OCI-LY7 (cell line): ENCODE measurements around the gene AGTRAP. TPM values are rescaled to one million over a fixed set of nuclear protein-coding genes. Genes with fewer than 3 reads are reported as not detected.

Experiments
- BruUV-seq: library from RNA; stranded (reverse); fragments of 400-500 nt; replicated peaks from 2 replicates; lab custom pipeline; 2021; lab: Mats Ljungman, UMichigan
- CTCF ChIA-PET: fragments of 300-600 bp; sonication (Branson Sonifier 250); formaldehyde crosslinking; loops from one replicate; lab custom pipeline; 2022; ENCODE audit warnings: antibody characterized with exemption; ENCODE audit not compliant: unreplicated experiment; lab: Charles Lee
- POLR2A ChIA-PET: fragments of 300-600 bp; sonication (Branson Sonifier 250); formaldehyde crosslinking; loops from one replicate; lab custom pipeline; 2022; ENCODE audit warnings: antibody characterized with exemption; lab: Charles Lee
- DNase-seq: peaks from one replicate; pipeline ENCODE4 v3.0.0-alpha.2; 2015; ENCODE audit warnings: low spot score
- H2AFZ ChIP-seq: fragments of 200-600 bp; sonication (generic), shearing (Covaris generic); 2 replicates; pipeline ENCODE4 v1.6.1; 2014; ENCODE audit warnings: mild to moderate bottlenecking, antibody characterized with exemption, low read length, moderate library complexity
- H3K27ac ChIP-seq: fragments of 200-600 bp; sonication (generic); 2 replicates; pipeline ENCODE4 v1.5.1; 2014; ENCODE audit warnings: mixed run types, low read depth, mild to moderate bottlenecking, moderate library complexity, low read length, inconsistent platforms; ENCODE audit not compliant: poor library complexity, severe bottlenecking
- H3K36me3 ChIP-seq: fragments of 200-600 bp; sonication (generic); 2 replicates; pipeline ENCODE4 v1.6.1; 2014; ENCODE audit warnings: mild to moderate bottlenecking, antibody characterized with exemption, low read length, moderate library complexity, mixed read lengths; ENCODE audit not compliant: insufficient read depth
- H3K4me1 ChIP-seq: fragments of 200-600 bp; sonication (generic); 2 replicates; pipeline ENCODE4 v1.5.1; 2014; ENCODE audit warnings: mild to moderate bottlenecking, low read length; ENCODE audit not compliant: insufficient read depth, poor library complexity, severe bottlenecking
- H3K4me2 ChIP-seq: fragments of 200-600 bp; sonication (generic); 2 replicates; pipeline ENCODE4 v1.6.1; 2014; ENCODE audit warnings: mild to moderate bottlenecking, low read length
- H3K4me3 ChIP-seq: fragments of 200-600 bp; sonication (generic); 2 replicates; pipeline ENCODE4 v1.5.1; 2014; ENCODE audit warnings: mild to moderate bottlenecking, low read depth, low read length; ENCODE audit not compliant: poor library complexity, severe bottlenecking
- H3K79me2 ChIP-seq: fragments of 200-600 bp; sonication (generic); 2 replicates; pipeline ENCODE4 v1.6.1; 2016; ENCODE audit warnings: low read depth, mild to moderate bottlenecking, low read length, moderate library complexity, mixed read lengths; ENCODE audit not compliant: insufficient read depth
- H3K9me2 ChIP-seq: fragments of 200-600 bp; sonication (generic); 2 replicates; pipeline ENCODE4 v1.6.1; 2016; ENCODE audit warnings: mild to moderate bottlenecking, low read length, mixed read lengths; ENCODE audit not compliant: insufficient read depth
- H3K9me3 ChIP-seq: fragments of 200-600 bp; sonication (generic); 2 replicates; pipeline ENCODE4 v1.6.1; 2014; ENCODE audit warnings: mild to moderate bottlenecking, mixed run types, low read length, mixed read lengths
- H4K20me1 ChIP-seq: fragments of 200-600 bp; sonication (generic); 2 replicates; pipeline ENCODE4 v1.6.1; 2014; ENCODE audit warnings: mild to moderate bottlenecking, antibody characterized with exemption, low read length, moderate library complexity, mixed read lengths; ENCODE audit not compliant: insufficient read depth
- EZH2phosphoT487 ChIP-seq: fragments of 200-600 bp; sonication (generic); IDR thresholded peaks from 2 replicates; pipeline ENCODE4 v1.6.1; 2018; ENCODE audit warnings: low read depth, borderline replicate concordance, mild to moderate bottlenecking, mixed run types, antibody characterized with exemption, low read length, moderate library complexity, mixed read lengths
- intact Hi-C: fragments of 100-400 bp; cut with micrococcal nuclease; formaldehyde crosslinking; loops from one replicate; pipeline ENCODE4 v1.10.0; 2022; ENCODE audit not compliant: unreplicated experiment
- total RNA-seq, 2 experiments: library from RNA; depleted of rRNA in 1 of 2; stranded (reverse); fragments of >200 nt in 1 of 2; shearing (Covaris generic) in 1 of 2; gene quantifications; 2 replicates each; pipeline ENCODE4 v1.2.3, GENCODE V29; 2014 to 2022
- TF ChIP-seq, protein P1 (sequence below): fragments of 200-600 bp; sonication (generic); conservative IDR thresholded peaks from 2 replicates; pipeline ENCODE4 v1.5.1; 2014; ENCODE audit warnings: mild to moderate bottlenecking, antibody characterized with exemption, low read length, moderate library complexity, mixed read lengths

Gene AGTRAP
- total RNA-seq, 2 experiments from 2014 or later = 36.1 to 40.0 TPM

DNA sequence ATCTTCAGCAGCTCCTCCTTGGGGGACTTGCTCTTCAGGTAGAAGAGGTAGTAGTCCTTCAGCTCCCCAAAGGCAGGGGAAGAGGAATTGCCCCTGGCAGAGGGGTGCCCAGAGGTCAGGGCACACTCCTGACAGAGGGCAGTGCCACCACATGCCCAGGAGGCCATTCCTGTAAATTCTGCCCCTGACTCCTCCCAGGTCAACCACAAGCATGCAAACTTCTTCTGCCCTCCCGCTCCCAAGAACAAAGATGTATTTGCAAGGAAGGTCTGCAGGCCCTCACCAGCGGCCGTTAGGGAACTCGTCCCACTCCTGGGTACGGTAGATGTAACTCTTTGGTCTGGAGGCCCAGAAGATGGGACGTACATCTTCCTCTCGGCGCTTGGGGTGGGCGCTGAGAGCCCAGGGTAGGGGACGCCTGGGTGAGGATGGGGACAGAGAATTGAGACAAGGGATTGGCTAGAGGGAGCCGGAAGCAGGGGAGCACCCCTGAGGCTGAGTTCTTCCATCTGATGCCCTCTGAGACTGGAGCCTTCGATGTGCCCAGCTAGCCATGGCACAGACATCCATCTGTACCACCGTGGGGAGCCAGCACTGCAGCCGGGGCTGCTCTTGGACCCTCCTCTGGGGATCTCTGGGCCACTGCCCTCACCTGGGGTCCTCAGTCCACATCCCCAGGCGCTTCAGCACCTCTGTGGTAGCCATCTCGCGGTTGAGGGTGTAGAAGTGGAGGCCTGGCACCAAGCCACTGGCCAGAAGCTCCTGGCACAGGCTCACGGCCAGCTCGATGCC is 58.7 kb downstream of the AGTRAP start:
- Histone ChIP-seq H3K27ac (no peak overlapping the region), H3K4me2 (no peak overlapping the region), H2AFZ (no peak overlapping the region), H3K79me2 (no peaks in the 10 kb centered on the region), H4K20me1 (no peaks in the 10 kb centered on the region), H3K9me3 (no peaks in the 10 kb centered on the region), H3K4me3 (no peak overlapping the region), H3K4me1 (no peaks in the 10 kb centered on the region), H3K36me3 (peaks cover 62% of the 10 kb centered on the region; the same call in 1 of the 2 replicates), H3K9me2 (no peaks in the 10 kb centered on the region)
- TF ChIP-seq, protein P1, sequence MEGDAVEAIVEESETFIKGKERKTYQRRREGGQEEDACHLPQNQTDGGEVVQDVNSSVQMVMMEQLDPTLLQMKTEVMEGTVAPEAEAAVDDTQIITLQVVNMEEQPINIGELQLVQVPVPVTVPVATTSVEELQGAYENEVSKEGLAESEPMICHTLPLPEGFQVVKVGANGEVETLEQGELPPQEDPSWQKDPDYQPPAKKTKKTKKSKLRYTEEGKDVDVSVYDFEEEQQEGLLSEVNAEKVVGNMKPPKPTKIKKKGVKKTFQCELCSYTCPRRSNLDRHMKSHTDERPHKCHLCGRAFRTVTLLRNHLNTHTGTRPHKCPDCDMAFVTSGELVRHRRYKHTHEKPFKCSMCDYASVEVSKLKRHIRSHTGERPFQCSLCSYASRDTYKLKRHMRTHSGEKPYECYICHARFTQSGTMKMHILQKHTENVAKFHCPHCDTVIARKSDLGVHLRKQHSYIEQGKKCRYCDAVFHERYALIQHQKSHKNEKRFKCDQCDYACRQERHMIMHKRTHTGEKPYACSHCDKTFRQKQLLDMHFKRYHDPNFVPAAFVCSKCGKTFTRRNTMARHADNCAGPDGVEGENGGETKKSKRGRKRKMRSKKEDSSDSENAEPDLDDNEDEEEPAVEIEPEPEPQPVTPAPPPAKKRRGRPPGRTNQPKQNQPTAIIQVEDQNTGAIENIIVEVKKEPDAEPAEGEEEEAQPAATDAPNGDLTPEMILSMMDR = no peak
- TF ChIP-seq EZH2phosphoT487 = no peak
- ChIA-PET CTCF (no interaction called here), POLR2A (interaction anchor here (0.5 to 0.6 kb wide), 2 partner anchors 18 to 187 kb away, joined by 3 read pairs; no protein-coding TSS in a partner anchor)
- DNase-seq = no peak
- no TSS peak for BruUV-seq
- intact Hi-C loops = no loop called here

DNA sequence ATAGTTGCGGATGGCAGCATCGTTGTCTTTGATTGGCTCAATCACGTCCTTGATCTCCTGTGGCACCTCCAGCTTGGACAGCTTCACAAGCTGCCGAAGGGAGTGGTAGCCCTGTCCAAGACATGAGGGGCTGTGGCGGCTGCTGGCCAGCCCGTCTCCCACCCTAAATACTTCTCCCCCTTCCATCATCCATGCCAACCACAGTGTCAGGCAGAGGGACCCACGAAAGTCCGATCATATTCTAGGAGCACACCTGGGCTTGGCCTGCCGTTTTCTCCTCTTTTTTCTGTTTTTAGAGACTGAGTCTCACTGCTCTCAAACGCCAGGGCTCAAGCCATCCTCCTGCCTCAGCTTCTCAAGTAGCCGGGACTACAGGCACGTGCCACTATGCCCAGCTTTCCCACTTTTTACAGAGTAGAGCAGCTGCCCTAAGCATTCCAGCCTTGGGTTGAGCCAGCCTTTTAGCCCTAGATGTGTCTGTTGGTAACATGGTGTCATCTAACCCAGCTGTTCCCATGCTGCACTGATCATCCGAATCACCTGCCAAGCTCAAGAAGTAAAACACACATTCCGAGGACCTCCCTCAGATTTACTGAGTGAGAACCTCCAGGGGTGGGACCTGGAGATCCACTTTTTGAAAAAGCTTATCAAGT is 59.4 kb downstream of the AGTRAP start:
- TF ChIP-seq, protein P1 = no peak
- no peak for TF ChIP-seq EZH2phosphoT487
- no peak overlapping the region for H3K4me3 ChIP-seq
- H3K36me3 ChIP-seq = peaks cover 68% of the 10 kb centered on the region; the same call in 1 of the 2 replicates
- intact Hi-C loops = no loop called here
- no peak for DNase-seq
- ChIA-PET POLR2A (interaction anchor here (0.6 kb wide), 1 partner anchor 19 kb away, joined by 3 read pairs; no protein-coding TSS in a partner anchor), CTCF (interaction anchor here (0.6 kb wide), 1 partner anchor 78 kb away, joined by 4 read pairs; no protein-coding TSS in a partner anchor)
- no peaks in the 10 kb centered on the region for H4K20me1 ChIP-seq
- H3K4me2 ChIP-seq = no peak overlapping the region
- H3K4me1 ChIP-seq = no peaks in the 10 kb centered on the region
- H3K79me2 ChIP-seq = no peaks in the 10 kb centered on the region
- H3K9me3 ChIP-seq = no peaks in the 10 kb centered on the region
- H3K27ac ChIP-seq = no peak overlapping the region
- no peak overlapping the region for H2AFZ ChIP-seq
- no TSS peak for BruUV-seq
- no peaks in the 10 kb centered on the region for H3K9me2 ChIP-seq
